Gastroesophageal sphincter (tissue), 3 donors: Measurements from ENCODE around the gene NOTCH2.

Experiments
- POLR2A ChIP-seq, 2 donors: fragments of 450-650 bp; IDR thresholded peaks; one replicate each; pipeline ENCODE4 v1.6.1; 2017; ENCODE audit warnings: antibody characterized with exemption in 2 of 2, mild to moderate bottlenecking in 2 of 2, moderate library complexity in 1 of 2
- POLR2AphosphoS5 ChIP-seq: sonication (generic); formaldehyde crosslinking; IDR thresholded peaks from one replicate; pipeline ENCODE4 v1.6.1; 2017; ENCODE audit warnings: antibody characterized with exemption
- TF ChIP-seq, protein P1 (sequence below), 4 experiments: fragments of 200-600 bp in 2 of 4; fragments of 450-650 bp in 2 of 4; sonication (generic) in 1 of 4; IDR thresholded peaks; one replicate each; pipeline ENCODE4 v1.5.1; 2017 to 2019; ENCODE audit warnings: antibody characterized with exemption in 4 of 4, mild to moderate bottlenecking in 2 of 4, moderate library complexity in 2 of 4

GRCh38 chr1:119926553-119926952 is 142.9 kb downstream of the NOTCH2 start:
- TF ChIP-seq POLR2A (IDR thresholded peaks at IDR 0.05) (no peak), POLR2AphosphoS5 (no peak)
- TF ChIP-seq, protein P1, sequence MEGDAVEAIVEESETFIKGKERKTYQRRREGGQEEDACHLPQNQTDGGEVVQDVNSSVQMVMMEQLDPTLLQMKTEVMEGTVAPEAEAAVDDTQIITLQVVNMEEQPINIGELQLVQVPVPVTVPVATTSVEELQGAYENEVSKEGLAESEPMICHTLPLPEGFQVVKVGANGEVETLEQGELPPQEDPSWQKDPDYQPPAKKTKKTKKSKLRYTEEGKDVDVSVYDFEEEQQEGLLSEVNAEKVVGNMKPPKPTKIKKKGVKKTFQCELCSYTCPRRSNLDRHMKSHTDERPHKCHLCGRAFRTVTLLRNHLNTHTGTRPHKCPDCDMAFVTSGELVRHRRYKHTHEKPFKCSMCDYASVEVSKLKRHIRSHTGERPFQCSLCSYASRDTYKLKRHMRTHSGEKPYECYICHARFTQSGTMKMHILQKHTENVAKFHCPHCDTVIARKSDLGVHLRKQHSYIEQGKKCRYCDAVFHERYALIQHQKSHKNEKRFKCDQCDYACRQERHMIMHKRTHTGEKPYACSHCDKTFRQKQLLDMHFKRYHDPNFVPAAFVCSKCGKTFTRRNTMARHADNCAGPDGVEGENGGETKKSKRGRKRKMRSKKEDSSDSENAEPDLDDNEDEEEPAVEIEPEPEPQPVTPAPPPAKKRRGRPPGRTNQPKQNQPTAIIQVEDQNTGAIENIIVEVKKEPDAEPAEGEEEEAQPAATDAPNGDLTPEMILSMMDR (IDR thresholded peaks at IDR 0.05), result no peak
